Ramos (cell line): ENCODE data around the gene KCNC1.

Source experiments
- in situ Hi-C: fragments of 300-500 bp; cut with MboI; formaldehyde crosslinking; loops from one replicate; pipeline ENCODE4 v1.14.3; 2022; ENCODE audit warnings: low sequenced_read_pairs; ENCODE audit not compliant: unreplicated experiment

KCNC1 gene

DNA sequence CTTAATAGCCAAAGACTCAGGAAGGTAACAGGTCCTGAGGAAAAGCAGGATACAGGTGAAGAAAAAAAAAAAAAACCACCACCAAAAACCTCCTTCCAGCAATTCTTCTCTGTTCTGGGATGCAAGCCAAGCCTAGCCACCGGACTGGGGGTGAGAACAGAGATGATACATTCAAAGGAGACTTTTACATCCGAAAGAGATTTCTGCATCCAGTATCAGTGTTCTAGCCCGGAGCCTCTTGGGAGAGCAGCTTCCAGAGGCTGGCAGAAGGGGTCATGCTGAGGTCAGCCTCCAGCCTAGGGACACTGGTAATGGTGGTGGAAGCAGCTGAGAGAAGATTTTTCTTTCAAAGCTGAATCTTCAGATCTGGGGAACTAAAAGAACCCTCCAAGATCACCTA lies 76.2 kb downstream of the KCNC1 start:
- in situ Hi-C loops = no loop called here

GRCh38 chr11:17811352-17811751 lies 76.8 kb downstream of the KCNC1 start:
- in situ Hi-C loops = no loop called here

- in situ Hi-C loops = no loop called here
Measured at GRCh38 chr11:17812091-17812864, 77.7 kb downstream of the KCNC1 start.

- in situ Hi-C loops = no loop called here
Measured at GRCh38 chr11:17812865-17813187, 78.2 kb downstream of the KCNC1 start.

DNA sequence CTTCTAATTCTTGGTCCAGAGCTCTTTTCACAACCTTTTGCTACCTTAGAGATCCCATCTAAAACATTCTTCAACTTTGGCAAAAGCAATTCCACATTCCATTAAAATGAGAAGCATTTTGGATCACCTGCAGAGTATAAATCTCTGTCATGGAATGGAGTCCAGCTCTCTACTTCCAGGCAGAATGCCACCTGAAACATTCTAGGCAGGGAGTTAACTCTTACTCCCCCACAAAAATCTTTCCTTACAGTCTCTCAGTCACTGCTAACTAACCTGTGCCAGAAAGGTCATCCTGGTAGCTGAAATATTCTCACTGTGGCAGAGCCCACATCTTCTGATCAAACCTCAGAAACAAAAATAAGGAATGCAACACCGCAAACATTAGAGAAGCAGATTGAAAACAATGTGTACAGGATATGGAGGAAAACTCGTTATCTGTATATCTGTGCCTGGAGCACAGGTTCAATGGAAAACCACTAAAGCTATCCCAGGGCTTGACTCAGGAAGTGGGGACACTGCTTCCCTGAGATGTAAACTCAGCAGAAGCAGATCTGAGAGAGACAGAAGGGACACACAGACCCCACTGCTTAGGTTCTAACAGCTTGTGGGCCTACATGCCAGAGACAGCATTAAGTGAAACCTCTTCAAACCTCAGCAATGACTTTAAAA lies 78.9 kb downstream of the KCNC1 start:
- in situ Hi-C loops = no loop called here

- in situ Hi-C loops = no loop called here
Measured at GRCh38 chr11:17814546-17814945, 80.0 kb downstream of the KCNC1 start.

DNA sequence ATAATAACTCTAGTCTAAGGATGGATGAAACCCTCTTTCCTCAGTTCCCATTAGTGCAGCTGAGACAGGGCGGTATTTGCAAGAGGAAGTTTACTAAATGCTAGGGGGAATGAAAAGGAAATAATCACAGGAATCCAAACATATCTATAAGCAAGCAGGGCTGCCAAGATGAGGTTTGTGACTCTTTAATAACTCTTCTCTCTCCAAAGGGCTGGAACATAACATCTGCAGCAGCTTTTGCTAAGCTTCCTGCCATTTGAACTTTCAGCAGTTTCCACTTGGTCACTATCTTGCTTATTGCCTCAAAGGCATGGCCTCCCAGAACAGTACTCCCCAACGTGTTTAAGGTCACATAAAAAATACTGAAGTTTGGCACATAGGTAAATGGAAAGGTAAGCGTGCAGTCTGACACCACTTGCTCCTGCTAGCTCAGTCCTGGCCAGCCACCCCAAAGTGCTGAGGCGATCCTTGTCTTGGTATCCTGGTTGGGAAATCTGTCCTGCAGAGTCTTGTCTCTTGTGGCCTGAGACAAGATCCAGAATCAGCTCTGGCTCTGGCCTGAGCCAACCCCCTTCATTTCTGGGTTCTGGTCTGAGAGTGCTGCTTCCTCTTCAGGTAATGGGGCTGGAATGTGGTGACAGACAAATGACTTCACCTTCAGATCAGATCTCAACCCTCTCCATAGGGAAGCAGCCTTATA lies 81.8 kb downstream of the KCNC1 start:
- in situ Hi-C loops = no loop called here

GRCh38 chr11:17821648-17822400 lies 87.2 kb downstream of the KCNC1 start:
- in situ Hi-C loops = no loop called here

DNA sequence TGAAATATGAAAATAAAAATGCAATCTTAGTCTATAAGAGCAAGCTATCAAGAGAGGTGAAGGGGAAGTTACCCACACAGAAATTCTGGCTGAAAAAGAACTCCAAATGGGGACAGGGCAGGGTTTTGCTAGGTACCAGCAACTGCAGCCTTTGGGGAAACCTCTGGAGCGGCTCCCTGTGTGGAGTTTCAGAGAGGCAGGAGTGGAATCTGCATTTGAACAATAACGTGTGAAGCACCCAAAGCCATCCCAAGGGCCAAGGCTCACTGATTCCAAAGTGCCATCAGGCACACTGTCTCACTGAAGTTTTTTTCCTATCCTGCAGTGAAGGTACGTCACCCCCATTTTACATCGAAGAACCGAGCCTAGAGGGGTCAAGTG lies 87.8 kb downstream of the KCNC1 start:
- in situ Hi-C loops = no loop called here

- in situ Hi-C loops = no loop called here
Measured at GRCh38 chr11:17827006-17827405, 92.4 kb downstream of the KCNC1 start.

- in situ Hi-C loops = no loop called here
Measured at GRCh38 chr11:17828311-17828751, 93.8 kb downstream of the KCNC1 start.

- in situ Hi-C loops = no loop called here
Measured at GRCh38 chr11:17831228-17831627, 96.6 kb downstream of the KCNC1 start.

GRCh38 chr11:17831883-17832282 lies 97.3 kb downstream of the KCNC1 start:
- in situ Hi-C loops = no loop called here
